GM21717 (cell line): Measurements from ENCODE around the gene IKZF3.
"Not testable (repeated sequence)": the region's sequence is repeated elsewhere in the genome, so short reads cannot be mapped to it uniquely, and the experiment has no call there.

Experiments
- ATAC-seq: cut with Tn5 transposase; IDR thresholded peaks from one replicate; pipeline ENCODE4 v1.9.1; 2021; ENCODE audit warnings: mild to moderate bottlenecking, moderate library complexity; ENCODE audit not compliant: unreplicated experiment

The IKZF3 gene

GRCh38 chr17:39861235-39861634 lies 2.9 kb downstream of the IKZF3 start:
- no peak for ATAC-seq

GRCh38 chr17:39855911-39856649 lies 8.0 kb downstream of the IKZF3 start:
- ATAC-seq: not testable (repeated sequence)

GRCh38 chr17:39854909-39855308 lies 9.2 kb downstream of the IKZF3 start:
- ATAC-seq: no peak

- ATAC-seq: no peak
Measured at GRCh38 chr17:39852239-39852638, 11.9 kb downstream of the IKZF3 start.

GRCh38 chr17:39850186-39850585 lies 13.9 kb downstream of the IKZF3 start:
- ATAC-seq: not testable (repeated sequence)

GRCh38 chr17:39848600-39848999 lies 15.5 kb downstream of the IKZF3 start:
- ATAC-seq: no peak

- ATAC-seq: no peak
Measured at GRCh38 chr17:39846205-39846604, 17.9 kb downstream of the IKZF3 start.

- ATAC-seq: no peak
Measured at GRCh38 chr17:39845052-39845846, 18.9 kb downstream of the IKZF3 start.

- ATAC-seq: no peak
Measured at GRCh38 chr17:39841134-39841683, 22.9 kb downstream of the IKZF3 start.

- ATAC-seq: no peak
Measured at GRCh38 chr17:39838784-39839183, 25.3 kb downstream of the IKZF3 start.

- no peak for ATAC-seq
Measured at GRCh38 chr17:39838057-39838456, 26.1 kb downstream of the IKZF3 start.

GRCh38 chr17:39836117-39836516 lies 28.0 kb downstream of the IKZF3 start:
- no peak for ATAC-seq

- ATAC-seq: no peak
Measured at GRCh38 chr17:39835038-39835786, 28.9 kb downstream of the IKZF3 start.

- no peak for ATAC-seq
Measured at GRCh38 chr17:39834017-39834416, 30.1 kb downstream of the IKZF3 start.

- no peak for ATAC-seq
Measured at GRCh38 chr17:39831588-39831987, 32.5 kb downstream of the IKZF3 start.

- ATAC-seq: no peak
Measured at GRCh38 chr17:39828443-39828842, 35.7 kb downstream of the IKZF3 start.

GRCh38 chr17:39826334-39826733 lies 37.8 kb downstream of the IKZF3 start:
- no peak for ATAC-seq

GRCh38 chr17:39823407-39824054 lies 40.6 kb downstream of the IKZF3 start:
- no peak for ATAC-seq

- no peak for ATAC-seq
Measured at GRCh38 chr17:39822051-39822451, 42.1 kb downstream of the IKZF3 start.

GRCh38 chr17:39820987-39821386 lies 43.1 kb downstream of the IKZF3 start:
- no peak for ATAC-seq

- ATAC-seq: no peak
Measured at GRCh38 chr17:39820541-39820940, 43.6 kb downstream of the IKZF3 start.
